ENCODE results near the gene SUFU. TPM values are rescaled to one million over a fixed set of nuclear protein-coding genes. Genes with fewer than 3 reads are reported as not detected.
A peak's percentile ranks its signal among the peaks of the same experiment; 100 is the strongest.

The SUFU gene
- total RNA-seq, 2 experiments from 2014 or later = 8.2 to 10.0 TPM

DNA sequence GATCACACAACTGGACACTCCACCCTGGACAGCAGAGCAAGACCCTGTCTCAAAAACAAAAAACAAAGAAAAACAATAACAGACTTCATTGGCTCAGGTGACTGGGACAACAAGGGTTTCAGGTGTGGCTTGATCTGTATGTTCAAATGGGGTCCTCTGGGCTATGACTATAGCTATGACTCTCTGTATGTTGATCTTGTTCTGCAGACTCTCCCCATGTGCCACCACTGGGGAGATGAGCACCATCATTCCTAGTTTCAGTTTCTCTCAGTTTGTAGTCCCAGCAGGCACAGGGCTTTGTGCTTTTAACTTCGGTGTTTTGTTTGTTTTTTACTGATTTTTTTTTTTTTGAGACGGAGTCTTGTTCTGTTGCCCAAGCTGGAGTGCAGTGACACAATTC, 53.8 kb downstream of the SUFU start:
- ChIA-PET CTCF (interaction anchor here (1.0 kb wide), 1 partner anchor 54 kb away, joined by 3 read pairs; the partner anchor contains the start of gene SUFU), POLR2A (no interaction called here)
- Mint-ChIP-seq H3K4me3 (no peak overlapping the region), H3K36me3 (peaks cover 3% of the 10 kb centered on the region), H3K27ac (no peak overlapping the region), H3K9me3 (no peaks in the 10 kb centered on the region), H3K27me3 (no peaks in the 10 kb centered on the region), H3K4me1 (ENCODE audit: low read depth) (peaks cover 10% of the 10 kb centered on the region)
- intact Hi-C loops (cut with micrococcal nuclease) = no loop called here
- no peak for DNase-seq

DNA sequence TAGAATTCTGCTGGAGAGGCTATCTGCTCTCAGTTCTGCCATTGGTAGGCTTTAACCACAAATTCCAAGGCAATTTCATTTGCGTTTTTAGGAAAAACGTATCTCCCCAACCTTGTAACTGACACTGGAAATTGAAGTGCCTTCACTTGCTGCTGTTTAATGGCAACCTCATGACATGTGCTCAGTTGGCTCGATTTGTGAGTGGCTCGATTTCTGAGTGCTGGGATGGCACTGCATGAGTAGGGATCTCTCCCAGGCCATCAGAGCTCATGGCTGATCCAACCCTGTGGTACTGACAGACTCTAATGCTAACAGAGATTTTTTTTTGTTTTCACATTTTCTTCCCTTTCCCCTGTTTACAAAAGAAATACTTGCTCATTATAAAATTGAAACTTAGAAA, 56.0 kb downstream of the SUFU start:
- no peak for DNase-seq
- H3K4me3 Mint-ChIP-seq = no peak overlapping the region
- peaks cover 7% of the 10 kb centered on the region for H3K4me1 Mint-ChIP-seq (ENCODE audit: low read depth)
- intact Hi-C loops (cut with micrococcal nuclease) = no loop called here
- ChIA-PET CTCF (no interaction called here), POLR2A (no interaction called here)
- no peaks in the 10 kb centered on the region for H3K27me3 Mint-ChIP-seq
- no peaks in the 10 kb centered on the region for H3K36me3 Mint-ChIP-seq
- no peak overlapping the region for H3K27ac Mint-ChIP-seq
- no peaks in the 10 kb centered on the region for H3K9me3 Mint-ChIP-seq

DNA sequence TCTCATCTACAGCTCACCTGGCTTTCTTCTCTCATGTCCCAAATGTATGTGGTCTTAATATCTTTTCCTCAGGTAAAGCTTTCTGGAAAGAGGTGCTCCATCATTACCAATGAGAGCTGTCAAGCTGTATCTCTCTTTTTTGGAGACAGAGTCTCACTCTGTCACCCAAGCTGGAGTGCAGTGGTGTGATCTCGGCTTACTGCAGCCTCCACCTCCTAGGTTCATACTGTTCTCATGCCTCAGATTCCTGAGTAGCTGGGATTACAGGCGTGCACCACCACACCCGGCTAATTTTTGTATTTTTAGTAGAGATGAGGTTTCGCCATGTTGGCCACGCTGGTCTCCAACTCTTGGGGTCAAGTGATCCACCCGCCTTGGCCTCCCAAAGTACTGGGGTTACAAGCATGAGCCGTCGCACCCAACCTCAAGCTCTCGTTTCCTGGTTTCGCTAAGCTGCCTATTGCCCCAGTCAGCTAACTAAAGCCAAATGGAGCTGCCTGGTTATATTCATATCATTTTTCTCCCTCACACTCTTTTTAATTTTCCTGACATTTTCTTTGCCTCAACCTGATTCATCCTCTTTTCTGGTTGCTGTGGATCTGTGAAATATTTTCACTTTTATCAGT, 60.5 kb downstream of the SUFU start:
- Mint-ChIP-seq H3K27ac (no peak overlapping the region), H3K4me3 (no peak overlapping the region), H3K9me3 (no peaks in the 10 kb centered on the region), H3K4me1 (ENCODE audit: low read depth) (peaks cover 9% of the 10 kb centered on the region), H3K36me3 (no peaks in the 10 kb centered on the region), H3K27me3 (no peaks in the 10 kb centered on the region)
- CTCF ChIA-PET = interaction anchor here (1.2 to 1.8 kb wide), 2 partner anchors 20 to 212 kb away, joined by 4 to 5 read pairs; no protein-coding TSS in a partner anchor
- intact Hi-C loops (cut with micrococcal nuclease) = no loop called here
- POLR2A ChIA-PET = no interaction called here
- no peak for DNase-seq

- CTCF ChIA-PET = interaction anchor here (1.8 kb wide), 1 partner anchor 18 kb away, joined by 5 read pairs; no protein-coding TSS in a partner anchor
Measured at GRCh38 chr10:102565793-102566192, 62.0 kb downstream of the SUFU start.

DNA sequence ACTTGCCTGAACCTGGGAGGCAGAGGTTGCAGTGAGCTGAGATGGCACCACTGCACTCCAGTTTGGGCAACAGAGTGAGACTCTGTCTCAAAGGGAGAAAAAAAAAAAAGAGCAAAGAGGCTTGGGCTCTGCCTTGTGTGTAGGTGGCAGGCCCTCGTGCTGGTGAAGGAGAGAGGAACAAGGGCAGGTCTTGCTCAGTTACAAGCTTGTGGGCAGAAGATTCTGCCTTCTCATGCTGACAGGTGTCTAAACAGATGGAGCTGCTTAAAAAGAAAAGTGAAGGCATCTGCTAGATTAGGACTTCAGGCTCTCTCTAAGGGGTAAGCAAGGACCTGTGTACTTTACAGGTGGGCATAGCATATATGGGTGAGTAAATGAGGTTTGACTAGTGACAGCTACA, 75.0 kb downstream of the SUFU start:
- POLR2A ChIA-PET = interaction anchor here (2.0 kb wide), 1 partner anchor 75 kb away, joined by 5 read pairs; the partner anchor contains the start of gene SUFU
- intact Hi-C loops (cut with micrococcal nuclease) = no loop called here
- H3K27me3 Mint-ChIP-seq = no peaks in the 10 kb centered on the region

More at GRCh38 chr10:102565793-102566192, 62.0 kb downstream of the SUFU start:
- POLR2A ChIA-PET = no interaction called here
- H3K4me3 Mint-ChIP-seq = no peak overlapping the region
- intact Hi-C loops (cut with micrococcal nuclease) = no loop called here
- no peak overlapping the region for H3K27ac Mint-ChIP-seq
- H3K36me3 Mint-ChIP-seq = no peaks in the 10 kb centered on the region
- no peaks in the 10 kb centered on the region for H3K27me3 Mint-ChIP-seq
- peaks cover 7% of the 10 kb centered on the region for H3K4me1 Mint-ChIP-seq (ENCODE audit: low read depth)
- no peak for DNase-seq
- H3K9me3 Mint-ChIP-seq = no peaks in the 10 kb centered on the region

DNA sequence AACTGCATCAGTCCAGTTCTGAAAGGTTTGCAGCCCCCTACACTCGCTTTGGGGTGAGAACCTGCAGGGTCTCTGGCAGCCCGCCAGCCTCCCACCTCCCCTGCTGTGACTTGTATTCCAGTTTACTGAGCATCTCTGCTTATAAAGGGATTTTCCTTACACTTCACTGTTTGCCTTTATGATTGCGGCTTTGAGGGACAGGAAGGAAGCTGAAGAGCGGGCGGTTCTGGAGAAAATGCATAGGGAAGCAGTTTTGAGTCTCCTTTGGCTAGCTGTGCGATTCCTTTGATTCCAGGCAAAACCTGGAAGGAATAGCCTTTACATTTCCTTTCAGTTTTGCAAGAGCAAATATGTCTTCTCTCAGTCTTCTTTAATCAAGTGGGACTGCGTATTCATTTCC, 75.6 kb downstream of the SUFU start:
- Mint-ChIP-seq H3K4me1 (ENCODE audit: low read depth) (peaks cover 16% of the 10 kb centered on the region), H3K27ac (no peak overlapping the region), H3K9me3 (no peaks in the 10 kb centered on the region), H3K27me3 (no peaks in the 10 kb centered on the region), H3K4me3 (no peak overlapping the region), H3K36me3 (no peaks in the 10 kb centered on the region)
- POLR2A ChIA-PET = interaction anchor here (2.0 kb wide), 1 partner anchor 75 kb away, joined by 5 read pairs; the partner anchor contains the start of gene SUFU
- CTCF ChIA-PET = interaction anchor here (0.5 to 6.7 kb wide), 5 partner anchors 56 to 349 kb away, joined by 3 to 139 read pairs (median 3); partner anchors contain the start of genes ACTR1A and SUFU
- intact Hi-C loops (cut with micrococcal nuclease) = no loop called here
- no peak for DNase-seq

More for the DNA sequence above, 75.0 kb downstream of the SUFU start:
- H3K4me1 Mint-ChIP-seq (ENCODE audit: low read depth) = peaks cover 16% of the 10 kb centered on the region
- no peak overlapping the region for H3K27ac Mint-ChIP-seq
- H3K36me3 Mint-ChIP-seq = no peaks in the 10 kb centered on the region
- no peak for DNase-seq
- CTCF ChIA-PET = interaction anchor here (0.6 to 6.7 kb wide), 5 partner anchors 56 to 348 kb away, joined by 3 to 139 read pairs (median 3); partner anchors contain the start of genes ACTR1A and SUFU
- no peaks in the 10 kb centered on the region for H3K9me3 Mint-ChIP-seq
- H3K4me3 Mint-ChIP-seq = no peak overlapping the region

DNA sequence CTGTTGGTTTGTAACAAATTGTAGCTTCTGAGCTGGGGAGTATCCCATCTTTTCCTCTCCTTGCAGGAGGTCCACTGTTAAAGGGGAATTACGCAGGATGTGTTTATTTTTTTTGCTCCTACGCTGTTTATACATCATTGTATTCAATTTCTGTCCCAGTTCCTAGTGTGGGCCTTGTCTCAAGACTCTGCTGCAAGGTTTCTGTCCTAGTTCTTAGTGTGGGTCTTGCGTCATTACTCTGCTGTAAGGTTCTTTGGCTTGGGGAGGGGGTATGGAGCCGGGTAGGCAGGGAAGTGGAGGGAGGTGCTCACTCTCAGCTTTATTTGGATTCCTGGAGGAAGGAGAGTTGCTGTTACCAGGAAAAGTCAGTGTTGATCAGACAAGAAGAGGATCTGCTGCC, 76.5 kb downstream of the SUFU start:
- no peaks in the 10 kb centered on the region for H3K27me3 Mint-ChIP-seq
- POLR2A ChIA-PET = interaction anchor here (0.6 to 2.0 kb wide), 2 partner anchors 75 to 76 kb away, joined by 3 to 5 read pairs; partner anchors contain the start of gene SUFU
- H3K4me1 Mint-ChIP-seq (ENCODE audit: low read depth) = peaks cover 16% of the 10 kb centered on the region
- H3K27ac Mint-ChIP-seq = peak overlapping the region; percentile 40
- H3K4me3 Mint-ChIP-seq = no peak overlapping the region
- intact Hi-C loops (cut with micrococcal nuclease) = loop anchor here (5.0 kb wide), 2 partner anchors 188 to 353 kb away; partner anchors contain the start of gene ELOVL3
- H3K36me3 Mint-ChIP-seq = no peaks in the 10 kb centered on the region
- CTCF ChIA-PET = interaction anchor here (1.4 to 6.7 kb wide), 3 partner anchors 32 to 411 kb away, joined by 3 to 139 read pairs (median 13); partner anchors contain the start of genes ACTR1A and SUFU
- H3K9me3 Mint-ChIP-seq = no peaks in the 10 kb centered on the region
- DNase-seq = no peak

DNA sequence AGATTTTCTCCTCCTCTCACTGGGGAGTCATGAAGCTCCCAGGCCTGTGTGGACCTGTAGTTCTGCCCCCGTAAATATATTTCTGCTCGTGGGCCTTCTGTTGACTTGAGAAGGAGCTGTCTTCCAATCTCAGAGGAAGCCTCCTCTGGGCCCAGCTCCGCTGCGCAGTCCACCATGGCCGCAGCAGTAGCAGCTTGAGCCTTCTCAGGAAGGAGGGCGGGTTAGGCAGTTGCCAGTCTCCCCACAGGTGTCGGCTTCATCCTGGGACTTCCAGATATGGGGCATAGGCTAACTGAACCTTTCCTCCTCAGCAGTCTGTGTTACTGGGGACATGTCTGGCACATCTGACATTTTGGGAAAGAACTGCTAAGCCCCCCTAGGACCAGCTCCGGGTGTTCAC, 77.6 kb downstream of the SUFU start:
- H3K9me3 Mint-ChIP-seq = no peaks in the 10 kb centered on the region
- no peaks in the 10 kb centered on the region for H3K27me3 Mint-ChIP-seq
- no peak overlapping the region for H3K27ac Mint-ChIP-seq
- intact Hi-C loops (cut with micrococcal nuclease) = loop anchor here (5.0 kb wide), 2 partner anchors 189 to 354 kb away; partner anchors contain the start of gene ELOVL3
- ChIA-PET POLR2A (no interaction called here), CTCF (interaction anchor here (1.4 to 6.7 kb wide), 4 partner anchors 33 to 412 kb away, joined by 3 to 139 read pairs (median 10); partner anchors contain the start of genes ACTR1A and SUFU)
- DNase-seq = no peak
- H3K36me3 Mint-ChIP-seq = no peaks in the 10 kb centered on the region
- H3K4me3 Mint-ChIP-seq = no peak overlapping the region
- peaks cover 16% of the 10 kb centered on the region for H3K4me1 Mint-ChIP-seq (ENCODE audit: low read depth)

DNA sequence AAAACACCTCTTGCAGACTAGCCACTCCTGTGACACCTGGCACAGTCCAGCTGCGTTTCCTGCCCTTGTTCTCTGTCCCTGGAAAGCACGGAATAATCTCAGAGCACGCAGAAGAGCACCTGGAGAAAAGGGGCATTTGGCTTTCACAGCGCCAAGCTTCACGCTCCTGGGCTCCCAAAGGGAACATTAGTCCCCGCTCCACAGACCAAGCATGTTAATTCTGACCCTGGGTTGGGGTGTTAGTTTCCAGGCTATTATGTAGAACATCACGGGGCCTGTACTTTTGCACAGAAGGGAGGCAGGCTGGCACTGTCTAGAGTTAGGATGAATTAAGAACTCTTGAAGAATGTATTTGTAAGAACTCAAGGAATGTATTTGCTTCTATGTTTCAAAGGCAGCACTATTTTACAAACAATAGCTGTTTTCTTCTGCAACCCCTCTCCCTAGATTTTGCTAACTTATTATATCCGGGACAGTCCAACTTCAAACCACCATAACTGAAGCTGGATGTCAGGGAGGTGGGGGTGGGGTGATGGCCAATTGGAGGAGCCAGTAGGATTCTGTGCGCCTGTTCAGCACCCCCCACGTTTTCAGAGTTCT, 78.3 kb downstream of the SUFU start:
- DNase-seq = no peak
- intact Hi-C loops (cut with micrococcal nuclease) = loop anchor here (5.0 kb wide), 2 partner anchors 190 to 355 kb away; partner anchors contain the start of gene ELOVL3
- Mint-ChIP-seq H3K27ac (no peak overlapping the region), H3K27me3 (no peaks in the 10 kb centered on the region), H3K36me3 (no peaks in the 10 kb centered on the region), H3K4me1 (ENCODE audit: low read depth) (peaks cover 16% of the 10 kb centered on the region), H3K9me3 (no peaks in the 10 kb centered on the region), H3K4me3 (no peak overlapping the region)
- ChIA-PET CTCF (interaction anchor here (0.6 to 6.7 kb wide), 15 partner anchors 30 to 413 kb away, joined by 3 to 139 read pairs (median 5); partner anchors contain the start of genes ACTR1A and SUFU), POLR2A (interaction anchor here (0.6 to 2.5 kb wide), 2 partner anchors 78 to 347 kb away, joined by 4 to 10 read pairs; partner anchors contain the start of gene SUFU)

DNA sequence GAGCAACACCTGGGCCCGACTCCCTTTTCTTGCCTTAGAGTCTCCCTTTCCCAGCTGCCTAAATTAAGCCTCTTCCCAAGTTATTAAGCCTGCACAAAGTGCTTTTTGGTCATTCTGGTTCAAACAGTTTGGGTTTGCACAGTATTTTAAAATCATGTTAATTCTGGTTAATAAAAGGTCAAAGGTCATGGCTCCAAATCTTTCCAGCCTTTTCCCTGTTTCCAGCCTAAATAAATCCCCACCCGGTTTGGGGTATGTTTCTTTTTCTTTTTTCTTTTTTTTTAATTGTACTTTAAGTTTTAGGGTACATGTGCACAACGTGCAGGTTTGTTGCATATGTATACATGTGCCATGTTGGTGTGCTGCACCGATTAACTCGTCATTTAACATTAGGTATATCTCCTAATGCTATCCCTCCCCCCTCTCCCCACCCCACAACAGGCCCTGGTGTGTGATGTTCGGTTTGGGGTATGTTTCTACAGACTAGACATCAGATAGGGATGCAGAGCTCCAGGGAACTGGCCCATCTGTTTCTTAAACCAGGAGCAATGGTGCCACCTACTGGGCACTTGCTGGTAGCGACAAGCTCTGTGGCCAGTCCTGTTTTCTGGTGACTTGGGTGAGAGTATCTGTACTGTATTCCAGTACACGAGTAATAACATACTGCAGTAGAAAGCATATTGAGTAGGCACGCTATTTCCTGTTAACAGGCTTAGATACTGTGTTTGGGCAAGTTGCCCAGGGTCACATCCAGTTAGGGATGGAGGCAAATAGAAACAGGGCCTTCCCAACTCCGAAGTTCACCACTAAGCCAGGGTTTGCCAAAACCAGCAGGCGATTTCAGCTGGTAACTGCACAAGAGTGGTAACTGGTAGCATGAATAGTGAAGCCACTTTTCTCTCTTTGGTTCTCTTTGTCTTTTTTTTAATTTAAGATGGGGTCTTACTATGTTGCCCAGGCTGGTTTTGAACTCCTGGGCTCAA, 80.0 kb downstream of the SUFU start:
- POLR2A ChIA-PET = interaction anchor here (0.7 to 2.5 kb wide), 3 partner anchors 79 to 414 kb away, joined by 3 to 10 read pairs (median 3); partner anchors contain the start of genes ACTR1A and SUFU
- H3K27ac Mint-ChIP-seq = no peak overlapping the region
- no peaks in the 10 kb centered on the region for H3K27me3 Mint-ChIP-seq
- peak; percentile 90 for DNase-seq
- peaks cover 13% of the 10 kb centered on the region for H3K4me1 Mint-ChIP-seq (ENCODE audit: low read depth)
- no peaks in the 10 kb centered on the region for H3K36me3 Mint-ChIP-seq
- intact Hi-C loops (cut with micrococcal nuclease) = loop anchor here (1.0 to 5.0 kb wide), 3 partner anchors 80 to 356 kb away; partner anchors contain the start of genes ELOVL3 and SUFU
- H3K4me3 Mint-ChIP-seq = no peak overlapping the region
- H3K9me3 Mint-ChIP-seq = no peaks in the 10 kb centered on the region
- CTCF ChIA-PET = interaction anchor here (0.5 to 6.7 kb wide), 50 partner anchors 9 to 415 kb away, joined by 3 to 139 read pairs (median 6); partner anchors contain the start of genes ACTR1A, FBXL15, NFKB2 and SUFU

GRCh38 chr10:102585026-102585425, 81.3 kb downstream of the SUFU start:
- Mint-ChIP-seq H3K4me3 (no peak overlapping the region), H3K36me3 (no peaks in the 10 kb centered on the region), H3K9me3 (no peaks in the 10 kb centered on the region), H3K27me3 (no peaks in the 10 kb centered on the region), H3K4me1 (ENCODE audit: low read depth) (peaks cover 4% of the 10 kb centered on the region), H3K27ac (no peak overlapping the region)
- intact Hi-C loops (cut with micrococcal nuclease) = no loop called here
- no peak for DNase-seq
- POLR2A ChIA-PET = no interaction called here
- CTCF ChIA-PET = interaction anchor here (0.6 to 2.0 kb wide), 7 partner anchors 11 to 355 kb away, joined by 3 to 31 read pairs (median 5); partner anchors contain the start of gene SUFU

All from activated CD4-positive, alpha-beta memory T cell treated with anti-CD3 and anti-CD28 coated beads for 36 hours (primary cell).